ENCODE data around the gene TYROBP.
"Not testable (repeated sequence)": the region's sequence is repeated elsewhere in the genome, so short reads cannot be mapped to it uniquely, and the experiment has no call there.

Gene TYROBP

DNA sequence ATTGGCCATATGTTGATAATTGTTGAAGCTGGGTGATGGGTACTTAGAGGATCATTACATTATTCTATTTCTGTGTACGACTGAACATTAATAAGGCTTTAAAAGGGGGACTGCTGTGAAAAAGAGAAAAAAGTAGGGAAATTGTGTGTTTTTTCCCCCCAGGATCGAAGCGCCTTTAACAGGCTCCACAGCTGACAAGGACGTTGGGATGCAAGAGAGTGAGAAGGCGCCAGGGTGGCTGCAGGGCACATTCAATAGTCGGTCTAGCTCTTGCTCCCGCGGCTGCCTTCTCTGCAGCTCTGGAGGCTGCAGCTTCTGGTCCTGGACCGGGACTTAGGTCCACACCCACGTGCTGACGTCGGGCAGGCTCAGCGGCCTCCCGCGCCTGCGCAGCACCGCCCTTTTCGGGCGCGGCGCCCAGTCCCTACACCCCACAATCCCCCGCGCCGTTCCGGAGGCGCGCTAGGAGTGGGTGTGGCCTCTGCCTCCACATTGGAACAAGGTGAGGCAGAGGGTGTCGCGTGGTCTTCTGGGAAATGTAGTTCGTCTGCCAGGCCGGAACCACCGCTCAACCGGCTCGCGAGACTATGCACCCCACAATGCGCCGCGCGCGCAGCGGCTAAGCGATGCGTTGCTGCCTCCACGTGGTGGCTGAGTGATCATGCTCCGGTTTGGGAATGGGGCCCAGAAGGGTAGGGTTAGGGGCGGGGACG is 23.2 kb upstream of the TYROBP start:
- peak; percentile 97 for DNase-seq

DNA sequence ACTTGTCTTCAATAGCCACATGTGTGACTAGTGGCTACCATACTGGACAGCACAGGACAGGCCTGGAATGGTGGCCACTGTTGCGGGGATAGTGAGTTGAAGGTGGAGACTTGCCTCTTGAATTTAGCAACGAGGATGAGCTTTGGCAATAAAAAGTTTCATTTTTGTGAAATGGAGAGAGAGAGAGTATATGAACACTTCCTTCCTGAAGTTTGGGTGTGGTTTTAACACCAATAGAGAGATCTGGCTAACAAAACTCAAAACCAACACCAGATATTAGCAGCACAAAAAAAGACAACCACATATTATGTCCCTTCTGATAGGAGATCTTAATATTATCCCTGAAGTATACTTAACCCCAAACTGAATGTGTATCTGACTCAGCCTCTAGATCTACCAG is 21.8 kb upstream of the TYROBP start:
- DNase-seq, result no peak

DNA sequence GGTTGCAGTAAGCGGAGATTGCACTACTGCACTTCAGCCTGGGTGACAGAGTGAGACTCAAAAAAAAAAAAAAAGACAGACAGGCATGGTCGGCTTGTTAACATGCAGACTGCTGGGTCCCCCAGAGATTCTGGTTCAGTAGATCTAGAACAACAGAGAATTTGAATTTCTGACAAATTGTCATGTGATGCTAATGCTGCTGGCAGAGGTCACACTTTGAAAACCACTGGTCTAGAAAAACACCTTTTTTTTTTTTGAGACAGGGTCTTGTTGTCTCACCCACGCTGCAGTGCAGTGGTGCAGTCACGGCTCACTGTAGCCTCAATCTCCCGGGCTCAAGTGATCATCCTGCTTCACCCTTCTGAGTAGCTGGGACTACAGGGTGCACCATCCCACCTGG is 20.4 kb upstream of the TYROBP start:
- no peak for DNase-seq

DNA sequence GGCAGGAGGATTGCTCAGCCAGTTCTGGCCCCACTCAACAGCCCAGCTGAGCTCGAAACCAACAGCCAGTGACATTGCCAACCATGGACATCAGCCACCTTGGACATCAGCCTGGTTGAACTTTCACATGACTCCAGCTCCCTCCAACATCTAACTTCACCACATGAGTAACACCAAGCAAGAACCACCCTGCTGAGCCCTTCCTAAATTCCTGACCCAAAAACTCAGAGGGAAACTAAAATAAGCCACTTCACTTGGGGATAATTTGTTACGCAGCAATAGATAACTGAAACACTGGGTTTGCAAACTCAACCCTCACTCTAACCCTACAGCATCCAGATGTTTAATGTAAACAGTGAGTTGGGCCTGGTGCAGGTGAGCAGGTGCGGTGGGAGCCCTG is 17.4 kb upstream of the TYROBP start:
- no peak for DNase-seq

DNA sequence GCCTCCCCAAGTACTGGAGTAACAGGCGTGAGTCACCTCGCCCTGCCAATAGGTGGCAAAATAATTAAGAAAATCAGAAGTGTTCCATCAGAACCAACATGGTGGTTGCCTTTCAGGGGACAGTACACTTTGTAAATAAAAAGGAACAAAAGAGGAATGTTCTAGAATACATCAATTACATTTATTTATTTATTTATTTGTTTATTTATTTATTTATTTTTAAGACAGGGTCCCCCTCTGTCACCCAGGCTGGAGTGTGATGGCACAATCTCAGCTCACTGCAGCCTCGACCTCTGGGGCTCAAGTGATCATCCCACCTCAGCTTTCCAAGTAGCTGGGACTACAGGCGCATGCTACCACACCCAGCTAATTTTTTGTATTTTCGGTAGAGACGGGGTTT is 12.9 kb upstream of the TYROBP start:
- DNase-seq, result no peak

DNA sequence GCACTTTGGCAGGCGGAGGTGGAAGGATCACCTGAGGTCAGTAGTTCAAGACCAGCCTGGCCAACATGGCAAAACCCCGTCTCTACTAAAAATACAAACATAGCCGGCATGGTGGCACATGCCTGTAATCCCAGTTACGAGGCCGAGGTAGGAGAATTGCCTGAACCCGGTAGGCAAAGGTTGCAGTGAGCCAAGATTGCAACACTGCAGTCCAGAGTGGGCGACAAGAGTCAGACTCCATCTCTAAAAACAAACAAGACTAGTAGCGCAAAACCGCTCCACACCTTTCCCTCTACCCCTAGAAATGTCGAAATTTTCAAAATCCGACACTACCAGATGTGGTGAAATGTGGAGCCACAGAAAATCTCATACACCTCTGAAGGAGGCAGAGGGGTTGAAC is 11.2 kb upstream of the TYROBP start:
- DNase-seq, result no peak

DNA sequence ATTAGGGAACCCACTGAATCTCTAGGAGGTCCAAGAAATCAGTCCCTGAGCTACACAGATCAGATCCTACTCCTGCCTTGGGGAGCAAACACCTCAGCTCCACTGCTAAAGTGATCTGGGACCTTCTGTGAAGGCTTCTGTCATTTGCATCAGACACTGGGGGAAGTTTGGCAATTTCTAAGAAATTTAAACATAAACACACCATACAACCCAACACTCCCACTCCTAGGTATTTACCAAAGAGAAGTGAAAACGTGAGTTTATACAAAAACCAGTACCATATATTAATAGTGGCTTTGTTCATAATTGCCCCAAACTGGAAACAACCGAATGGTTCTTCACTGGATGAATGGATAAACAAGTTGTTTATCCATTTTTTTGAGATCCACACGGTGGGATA is 7.3 kb upstream of the TYROBP start:
- no peak for DNase-seq

DNA sequence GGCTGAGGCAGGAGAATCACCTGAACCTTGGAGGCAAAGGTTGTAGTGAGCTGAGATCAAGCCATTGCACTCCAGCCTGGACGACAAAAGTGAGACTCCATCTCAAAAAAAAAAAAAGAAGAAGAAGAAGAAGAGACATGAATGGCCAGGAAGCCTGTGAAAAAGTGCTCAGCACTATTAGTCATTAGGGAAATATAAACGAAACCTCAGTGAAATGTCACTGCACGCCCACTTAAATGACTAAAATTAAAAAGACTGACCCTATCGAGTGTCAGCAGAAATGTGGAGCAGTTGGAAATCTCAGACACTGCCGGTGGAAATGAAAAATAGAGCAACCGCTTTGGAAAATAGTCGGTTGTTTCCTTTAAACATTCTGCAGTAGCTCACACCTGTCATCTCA is 5.5 kb upstream of the TYROBP start:
- no peak for DNase-seq

DNA sequence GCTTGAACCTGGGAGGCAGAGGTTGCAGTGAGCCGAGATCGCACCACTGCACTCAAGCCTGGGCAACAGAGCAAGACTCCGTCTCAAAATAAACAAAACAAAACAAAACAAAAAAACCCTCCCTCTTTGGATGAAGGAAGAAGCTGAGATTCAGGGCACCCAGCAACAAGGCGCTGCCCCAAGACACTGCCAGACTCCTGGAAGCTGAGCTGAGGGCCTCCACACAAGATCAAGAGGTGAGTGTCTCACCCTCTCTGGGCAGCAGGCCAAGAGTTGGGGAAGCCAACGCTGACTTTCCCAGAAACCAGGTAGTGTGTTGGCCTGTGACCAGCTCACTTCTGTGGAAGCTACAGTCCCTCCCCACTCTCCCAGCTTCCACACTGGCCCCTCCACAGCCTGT is 3.7 kb upstream of the TYROBP start:
- peak; percentile 36 for DNase-seq

DNA sequence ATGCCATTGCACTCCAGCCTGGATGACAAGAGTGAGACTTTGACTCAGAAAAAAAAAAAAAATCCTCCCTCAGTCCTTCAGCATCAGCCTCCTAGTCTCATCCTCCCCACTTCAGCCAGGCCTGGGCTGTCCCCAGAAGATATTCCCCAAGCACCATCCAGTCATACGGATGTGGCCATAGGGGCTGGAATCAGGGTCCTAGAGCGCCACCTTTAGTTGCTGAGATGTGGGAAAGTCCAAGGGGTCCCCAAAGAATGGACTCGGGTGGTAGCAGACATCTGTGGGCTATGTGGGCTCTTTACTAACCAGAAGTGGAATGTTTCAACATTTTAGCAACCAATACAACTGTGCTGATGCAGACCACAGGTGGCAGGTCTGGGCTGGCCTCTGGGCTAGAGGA is 3.1 kb upstream of the TYROBP start:
- no peak for DNase-seq

DNA sequence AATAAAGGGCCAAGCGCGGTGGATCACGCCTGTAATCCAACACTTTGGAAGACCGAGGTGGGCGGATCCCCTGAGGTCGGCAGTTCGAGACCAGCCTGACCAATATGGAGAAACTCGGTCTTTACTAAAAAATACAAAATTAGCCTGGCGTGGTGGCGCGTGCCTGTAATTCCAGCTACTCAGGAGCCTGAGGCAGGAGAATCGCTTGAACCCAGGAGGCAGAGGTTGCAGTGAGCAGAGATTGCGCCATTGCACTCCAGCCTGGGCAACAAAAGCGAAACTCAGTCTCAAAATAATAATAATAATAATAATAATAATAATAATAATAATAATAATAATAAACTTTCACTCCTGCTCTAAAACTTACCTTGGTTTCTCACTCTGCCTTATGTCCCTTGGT is 2.3 kb upstream of the TYROBP start:
- not testable (repeated sequence) for DNase-seq

DNA sequence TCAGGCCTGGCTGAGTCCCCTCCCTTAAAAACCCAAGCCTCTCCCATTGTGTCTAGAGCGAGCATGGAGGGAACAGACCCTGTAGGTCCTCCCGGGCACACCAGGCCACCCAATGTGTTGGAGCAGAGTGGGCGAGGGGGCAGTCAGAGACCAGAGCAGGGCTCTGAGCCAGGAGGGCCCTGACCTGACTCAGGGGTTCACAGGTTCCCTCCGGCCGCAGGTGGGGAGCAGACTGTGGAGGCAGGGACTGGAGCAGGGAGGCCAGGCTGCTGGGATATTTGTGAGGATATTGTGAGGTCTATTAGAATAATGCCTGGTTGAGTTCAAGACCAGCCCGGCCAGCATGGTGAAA is 1.6 kb upstream of the TYROBP start:
- DNase-seq, result no peak

DNA sequence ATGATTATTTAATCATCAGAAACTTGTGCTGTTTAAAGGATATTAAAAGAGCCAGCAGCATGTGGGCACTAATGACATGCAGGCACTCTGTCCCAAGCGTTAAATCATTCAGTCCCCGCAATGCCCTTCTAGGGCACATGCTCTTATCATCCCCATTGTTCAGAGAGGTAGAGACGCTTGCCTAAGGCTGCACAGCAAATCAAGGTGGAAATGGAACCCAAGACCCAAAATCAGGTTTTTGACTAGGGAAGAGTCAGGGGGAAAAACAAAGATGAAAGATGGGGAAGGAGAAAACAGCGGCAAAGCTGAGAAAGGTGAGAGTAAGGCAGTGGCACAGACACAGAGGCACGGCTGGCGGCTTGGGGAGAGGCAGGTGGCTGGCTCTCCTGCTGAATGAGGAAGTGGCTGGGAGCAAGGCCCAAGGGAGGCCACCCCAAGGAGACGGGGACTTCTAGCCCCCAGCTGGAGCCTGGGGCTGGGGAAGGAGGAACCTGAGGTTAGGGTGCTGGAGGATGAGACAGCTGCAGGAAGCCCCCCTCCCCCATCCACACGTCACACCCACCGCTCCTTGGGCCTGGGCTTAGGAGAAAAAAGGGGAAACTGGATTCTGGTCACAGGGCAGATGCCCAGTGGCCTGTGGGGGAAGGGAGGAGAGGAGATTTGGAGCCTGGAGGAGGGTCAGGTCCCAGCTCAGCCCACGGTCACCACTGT is 1.0 kb upstream of the TYROBP start:
- no peak for DNase-seq

DNA sequence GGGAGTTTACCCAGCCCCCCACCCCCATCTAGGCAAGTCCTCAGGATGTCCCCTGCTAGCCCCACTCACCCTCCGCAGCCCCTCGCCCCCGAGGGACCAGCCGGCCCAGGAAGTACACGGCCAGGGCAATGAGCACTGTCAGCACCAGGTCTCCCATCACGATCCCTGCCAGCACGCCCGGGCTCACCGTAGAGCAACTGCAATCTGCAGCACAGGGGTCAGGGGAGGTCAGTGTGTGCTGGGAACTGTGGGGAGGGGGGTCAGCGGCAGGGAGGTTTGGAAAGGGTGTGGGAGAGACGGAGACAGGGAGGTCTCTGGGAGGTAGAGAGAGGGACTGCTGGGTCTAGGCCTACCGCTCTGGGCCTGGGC is 734 bp downstream of the TYROBP start:
- no peak for DNase-seq

DNA sequence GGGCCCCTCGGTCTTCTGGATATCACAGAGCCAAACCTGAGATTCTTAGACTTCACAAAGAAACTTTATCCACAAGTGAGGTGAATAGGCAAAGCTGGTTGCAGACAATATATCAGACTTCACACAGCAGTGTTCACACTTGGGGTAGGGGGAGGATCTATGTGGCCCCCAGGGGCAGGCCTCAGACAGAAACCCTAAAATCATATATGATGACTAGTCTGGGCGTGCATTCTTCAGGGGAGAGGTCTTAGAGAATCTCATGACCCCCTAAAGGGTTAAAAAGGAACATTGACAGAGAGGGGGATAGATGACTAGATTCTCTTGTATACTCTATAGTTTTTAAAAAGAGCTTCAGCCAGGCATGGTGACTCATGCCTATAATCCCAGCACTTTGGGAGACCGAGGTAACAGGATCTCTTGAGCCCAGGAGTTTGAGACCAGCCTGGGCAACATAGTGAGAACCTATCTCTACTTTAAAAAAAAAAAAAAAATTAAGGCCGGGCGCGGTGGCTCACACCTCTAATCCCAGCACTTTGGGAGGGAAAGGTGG is 2.8 kb downstream of the TYROBP start:
- DNase-seq, result no peak

DNA sequence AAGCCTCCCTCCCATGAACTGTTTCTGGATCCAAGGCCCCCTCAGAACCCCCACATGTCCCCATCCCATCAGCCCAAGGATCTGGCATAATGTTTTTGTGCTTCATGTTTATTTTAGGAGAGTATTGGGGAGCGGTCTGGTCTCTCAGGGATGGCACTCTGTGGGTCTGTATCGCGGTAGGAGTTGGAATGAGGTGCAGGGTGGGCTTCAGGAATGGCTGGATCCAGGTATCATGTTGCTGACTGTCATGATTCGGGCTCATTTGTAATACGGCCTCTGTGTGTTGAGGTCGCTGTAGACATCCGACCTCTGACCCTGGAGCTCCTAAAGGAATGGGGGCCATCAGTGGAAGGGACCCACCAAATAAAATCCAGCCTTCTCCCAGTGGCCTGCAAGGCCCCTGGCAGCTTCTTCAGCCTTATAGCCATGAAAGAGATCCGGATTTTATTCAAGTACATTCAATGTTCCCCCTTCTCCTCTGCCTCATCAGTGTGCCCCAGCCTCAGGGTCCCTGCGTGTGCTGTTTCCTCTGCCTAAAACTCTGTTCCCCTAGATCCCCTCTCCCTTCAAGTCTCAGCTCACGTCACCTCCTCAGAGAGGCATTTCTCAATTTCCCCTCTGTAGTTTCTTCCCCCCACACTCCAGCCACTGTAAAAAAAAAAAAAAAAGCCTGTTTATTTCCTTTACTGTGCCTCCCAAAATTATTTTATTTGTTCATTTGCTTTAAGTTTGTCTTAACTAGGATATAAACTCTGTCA is 3.6 kb downstream of the TYROBP start:
- DNase-seq, result no peak

DNA sequence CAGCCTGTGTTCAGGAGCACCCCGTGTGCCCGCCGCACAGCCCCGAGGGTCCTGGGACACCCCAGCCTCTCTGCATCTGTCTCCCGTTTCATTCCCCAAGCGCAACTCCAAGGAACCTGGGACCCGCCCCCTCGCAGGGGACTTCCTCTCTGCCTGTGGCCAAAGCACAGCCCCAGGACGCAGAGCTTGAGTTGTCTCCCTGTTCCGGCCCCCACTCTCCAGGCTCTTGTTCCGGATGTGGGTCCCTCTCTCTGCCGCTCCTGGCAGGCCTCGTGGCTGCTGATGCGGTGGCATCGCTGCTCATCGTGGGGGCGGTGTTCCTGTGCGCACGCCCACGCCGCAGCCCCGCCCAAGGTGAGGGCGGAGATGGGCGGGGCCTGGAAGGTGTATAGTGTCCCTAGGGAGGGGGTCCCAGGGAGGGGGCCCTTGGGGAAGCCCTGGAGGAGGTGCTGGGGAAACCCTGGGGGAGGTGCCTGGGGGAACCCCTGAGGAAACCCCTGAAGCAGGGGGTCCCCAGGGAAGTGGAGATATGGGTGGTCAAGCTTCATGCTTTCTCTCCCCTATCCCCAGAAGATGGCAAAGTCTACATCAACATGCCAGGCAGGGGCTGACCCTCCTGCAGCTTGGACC is 4.4 kb downstream of the TYROBP start:
- peak; percentile 3 for DNase-seq

DNA sequence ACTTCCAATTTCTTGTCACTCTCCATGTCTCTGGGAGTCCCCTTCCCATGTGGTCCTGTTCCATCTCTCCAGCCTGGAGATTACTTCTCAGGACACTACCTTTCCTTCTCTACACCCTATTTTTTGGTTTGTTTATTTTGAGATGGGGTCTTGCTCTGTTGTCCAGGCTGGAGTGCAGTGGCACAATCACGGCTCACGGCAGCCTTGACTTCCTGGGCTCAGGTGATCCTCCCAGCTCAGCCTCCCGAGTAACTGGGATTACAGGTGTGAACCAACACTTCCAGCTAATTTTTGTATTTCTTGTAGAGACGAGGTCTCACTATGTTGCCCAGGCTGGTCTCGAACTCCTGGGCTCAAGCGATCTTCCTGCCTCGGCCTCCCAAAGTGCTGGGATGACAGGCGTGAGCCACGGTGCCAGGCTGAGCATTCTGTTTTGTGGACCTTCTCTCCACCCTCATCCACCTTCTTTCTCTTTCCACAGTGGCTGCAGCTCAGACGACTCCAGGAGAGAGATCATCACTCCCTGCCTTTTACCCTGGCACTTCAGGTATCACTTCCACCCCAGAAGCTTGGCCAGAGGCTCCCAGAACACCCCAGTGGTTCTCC is 5.1 kb downstream of the TYROBP start:
- DNase-seq, result no peak

DNA sequence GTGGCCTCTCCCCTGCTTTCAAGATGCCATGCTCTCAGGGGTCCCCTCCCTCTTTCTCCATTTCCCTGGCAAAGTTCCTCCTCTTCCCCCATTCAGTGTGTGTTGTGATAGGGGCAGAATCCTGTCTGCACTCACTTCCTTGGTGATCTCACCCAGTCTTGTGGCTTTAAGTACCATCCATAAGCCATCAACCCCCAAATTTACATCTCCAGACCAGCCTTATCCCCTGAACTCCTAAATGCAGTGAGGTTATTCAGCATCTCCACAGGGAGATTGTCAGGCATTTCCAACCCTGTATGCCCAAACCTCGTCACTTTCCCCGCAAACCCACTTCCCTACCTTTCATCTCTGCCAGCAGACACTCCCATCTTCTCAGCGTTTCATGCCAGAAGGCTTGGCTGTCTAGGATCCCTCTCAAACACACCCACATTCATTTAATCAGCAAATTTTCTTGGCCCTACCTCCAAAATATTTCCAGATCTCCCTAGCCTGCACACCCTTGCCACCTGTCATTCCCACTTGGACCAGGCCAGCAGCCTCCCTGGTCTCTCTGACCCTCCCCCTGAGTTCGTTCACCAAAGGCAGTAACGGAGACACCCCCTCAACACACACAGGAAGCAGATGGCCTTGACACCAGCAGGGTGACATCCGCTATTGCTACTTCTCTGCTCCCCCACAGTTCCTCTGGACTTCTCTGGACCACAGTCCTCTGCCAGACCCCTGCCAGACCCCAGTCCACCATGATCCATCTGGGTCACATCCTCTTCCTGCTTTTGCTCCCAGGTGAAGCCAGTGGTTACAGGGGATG is 6.0 kb downstream of the TYROBP start, which contains the start of gene HCST:
HCST (plus strand) TSS at position 676 of the 808 bp plus-strand sequence; CDS start at position 741, 65 bp downstream.
- no peak for DNase-seq

DNA sequence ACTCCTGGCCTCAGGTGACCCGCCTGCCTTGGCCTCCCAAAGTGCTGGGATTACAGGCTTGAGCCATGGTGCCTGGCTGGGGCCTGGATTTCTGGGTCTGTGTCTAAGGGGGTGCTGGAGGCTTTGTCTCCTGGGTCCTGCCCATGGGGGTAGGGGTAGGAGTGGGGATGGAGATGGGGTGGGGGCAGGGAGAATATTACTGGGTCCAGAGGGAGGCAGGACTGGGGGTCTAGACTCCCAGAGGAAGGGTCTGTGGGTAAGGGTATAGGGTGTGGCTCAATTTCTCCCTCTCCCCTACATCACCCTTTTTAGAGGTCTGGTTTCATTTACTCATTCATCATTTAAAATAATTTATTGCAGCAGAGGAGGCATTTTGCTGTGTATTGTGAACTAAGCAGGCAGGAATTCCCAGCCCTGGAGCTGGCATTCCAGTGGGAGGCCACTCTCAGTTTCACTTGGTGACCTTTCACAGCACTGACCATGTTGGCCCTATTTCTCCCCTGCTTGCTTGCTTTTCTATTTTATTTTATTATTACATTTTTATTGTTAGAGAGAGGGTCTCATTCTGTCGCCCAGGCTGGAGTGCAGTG is 6.9 kb downstream of the TYROBP start:
- no peak for DNase-seq

DNA sequence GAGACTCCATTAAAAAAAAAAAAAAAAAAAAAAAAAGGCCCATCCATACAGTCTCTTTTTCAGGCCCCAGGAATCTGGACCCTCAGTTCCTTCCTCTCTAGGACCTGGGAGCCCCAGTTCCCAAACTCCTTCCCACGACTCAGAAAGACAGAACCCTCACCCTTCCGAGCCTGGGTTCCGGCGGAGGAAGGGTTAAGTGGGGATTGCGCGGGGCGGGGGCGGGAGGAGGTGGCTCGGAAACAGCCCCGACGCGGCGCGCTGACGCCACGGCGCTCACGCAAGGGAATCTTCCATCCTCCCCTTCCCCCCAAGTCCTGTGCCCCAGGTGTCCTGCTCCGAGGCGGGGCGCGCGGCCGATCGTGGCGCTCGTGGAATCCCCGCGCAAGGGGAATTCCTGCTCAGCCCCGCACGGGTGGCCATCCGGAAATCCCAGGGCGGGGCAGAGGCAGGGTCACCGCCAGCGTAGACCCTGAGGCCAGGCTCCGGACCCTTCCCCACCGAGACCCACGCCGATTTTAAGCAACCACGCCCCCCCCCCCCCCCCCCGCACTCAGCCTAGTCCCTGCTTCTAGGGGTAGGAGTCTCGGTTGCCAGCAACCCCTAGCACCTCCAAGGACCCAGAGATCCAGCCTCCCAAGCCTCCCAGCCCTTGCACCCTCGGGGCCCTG is 8.4 kb downstream of the TYROBP start:
- peak; percentile 12 for DNase-seq

Data from NCI-H2029 treated with DMSO at 0.1 percent for 48 hours (cell line).